ENCODE data around the gene LRP1.
A peak's percentile ranks its signal among the peaks of the same experiment; 100 is the strongest.

LRP1 gene

DNA sequence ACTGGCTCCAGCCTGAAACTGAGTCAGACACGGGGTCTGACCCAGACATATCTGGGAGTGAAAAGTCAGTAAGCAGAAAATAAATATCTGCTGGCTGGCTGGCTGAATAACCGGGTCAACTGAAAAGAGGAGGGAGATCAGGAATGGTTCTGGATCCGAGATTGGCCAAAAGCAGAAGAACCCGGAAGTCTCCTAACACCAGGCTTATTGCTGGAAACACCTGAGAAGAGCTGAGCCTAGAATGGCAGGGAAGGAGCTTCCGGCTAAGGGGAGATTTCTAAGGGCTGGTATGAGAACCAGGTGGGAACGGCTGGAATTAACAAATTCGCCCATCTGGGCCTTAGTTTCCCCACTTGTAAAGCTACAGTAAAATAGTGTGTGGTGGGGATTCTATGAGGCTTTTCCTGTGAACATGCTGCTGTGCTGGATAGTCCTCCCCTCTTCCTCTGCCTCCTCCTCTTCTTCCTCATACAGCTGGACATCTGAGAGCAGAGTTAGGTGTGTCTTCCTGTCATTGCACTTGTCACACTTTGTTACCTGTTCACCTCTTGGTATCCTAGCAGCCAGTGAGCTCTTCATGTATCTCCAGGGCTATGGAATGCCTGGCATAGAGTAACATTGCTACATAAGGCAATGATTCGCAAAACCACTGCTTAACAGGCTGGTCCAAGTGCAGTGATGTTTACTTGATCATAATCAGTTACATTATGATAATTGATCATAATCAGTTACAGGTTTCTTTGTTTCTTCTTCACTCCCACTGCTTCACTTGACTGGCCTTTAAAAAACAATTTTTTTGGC is 99.2 kb downstream of the LRP1 start:
- TF ChIP-seq, protein P1, sequence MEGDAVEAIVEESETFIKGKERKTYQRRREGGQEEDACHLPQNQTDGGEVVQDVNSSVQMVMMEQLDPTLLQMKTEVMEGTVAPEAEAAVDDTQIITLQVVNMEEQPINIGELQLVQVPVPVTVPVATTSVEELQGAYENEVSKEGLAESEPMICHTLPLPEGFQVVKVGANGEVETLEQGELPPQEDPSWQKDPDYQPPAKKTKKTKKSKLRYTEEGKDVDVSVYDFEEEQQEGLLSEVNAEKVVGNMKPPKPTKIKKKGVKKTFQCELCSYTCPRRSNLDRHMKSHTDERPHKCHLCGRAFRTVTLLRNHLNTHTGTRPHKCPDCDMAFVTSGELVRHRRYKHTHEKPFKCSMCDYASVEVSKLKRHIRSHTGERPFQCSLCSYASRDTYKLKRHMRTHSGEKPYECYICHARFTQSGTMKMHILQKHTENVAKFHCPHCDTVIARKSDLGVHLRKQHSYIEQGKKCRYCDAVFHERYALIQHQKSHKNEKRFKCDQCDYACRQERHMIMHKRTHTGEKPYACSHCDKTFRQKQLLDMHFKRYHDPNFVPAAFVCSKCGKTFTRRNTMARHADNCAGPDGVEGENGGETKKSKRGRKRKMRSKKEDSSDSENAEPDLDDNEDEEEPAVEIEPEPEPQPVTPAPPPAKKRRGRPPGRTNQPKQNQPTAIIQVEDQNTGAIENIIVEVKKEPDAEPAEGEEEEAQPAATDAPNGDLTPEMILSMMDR (IDR thresholded peaks at IDR 0.05; ENCODE audit: low read depth, low read length) = no peak
- no peak for DNase-seq (ENCODE audit: extremely low read depth, low read depth)

- DNase-seq (ENCODE audit: extremely low read depth, low read depth) = no peak
- TF ChIP-seq, protein P1 (IDR thresholded peaks at IDR 0.05; ENCODE audit: low read depth, low read length) = no peak
These were observed 100.9 kb downstream of the LRP1 start for GRCh38 chr12:57229046-57229633.

DNA sequence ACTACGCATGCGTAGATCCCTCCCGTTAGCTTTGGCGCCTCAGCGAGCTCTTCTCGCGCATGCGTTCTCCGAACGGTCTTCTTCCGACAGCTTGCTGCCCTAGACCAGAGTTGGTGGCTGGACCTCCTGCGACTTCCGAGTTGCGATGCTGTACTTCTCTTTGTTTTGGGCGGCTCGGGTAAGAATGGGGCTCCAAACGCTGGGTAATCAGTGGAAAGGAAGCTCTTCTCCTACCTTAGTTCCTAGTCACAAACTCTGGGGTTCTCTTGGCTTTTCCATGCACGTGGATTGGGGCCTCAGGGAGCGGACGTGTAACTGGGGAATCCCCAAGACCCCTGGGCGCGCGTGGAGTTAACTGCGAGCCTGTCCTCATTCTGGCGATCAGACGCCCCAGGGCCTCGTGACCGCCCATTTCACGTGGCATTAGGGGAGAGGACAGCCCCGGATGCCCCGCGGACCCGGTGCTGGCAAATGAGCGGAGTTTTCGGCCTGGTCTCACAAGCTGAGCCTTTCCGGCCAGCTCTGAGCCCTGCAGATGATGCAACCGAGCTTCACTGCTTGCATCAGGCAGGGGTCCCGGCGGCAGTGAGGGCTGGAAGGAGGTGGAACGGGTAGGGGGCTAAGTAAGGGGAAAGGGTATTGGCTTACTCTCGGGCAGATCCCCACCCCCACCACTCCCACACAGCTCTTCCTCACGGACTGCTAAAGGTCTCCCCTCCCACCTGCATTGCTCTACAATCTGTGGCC is 101.5 kb downstream of the LRP1 start, which contains the start of gene SHMT2:
SHMT2 (plus strand) TSS at position 78 of the 747 bp plus-strand sequence; CDS start at position 146, 68 bp downstream.
- TF ChIP-seq, protein P1 (IDR thresholded peaks at IDR 0.05; ENCODE audit: low read depth, low read length) = no peak
- peak; percentile 93 for DNase-seq (ENCODE audit: extremely low read depth, low read depth)

- TF ChIP-seq, protein P1 (IDR thresholded peaks at IDR 0.05; ENCODE audit: low read depth, low read length) = no peak
- no peak for DNase-seq (ENCODE audit: extremely low read depth, low read depth)
These were observed 102.3 kb downstream of the LRP1 start for GRCh38 chr12:57230381-57231155.

DNA sequence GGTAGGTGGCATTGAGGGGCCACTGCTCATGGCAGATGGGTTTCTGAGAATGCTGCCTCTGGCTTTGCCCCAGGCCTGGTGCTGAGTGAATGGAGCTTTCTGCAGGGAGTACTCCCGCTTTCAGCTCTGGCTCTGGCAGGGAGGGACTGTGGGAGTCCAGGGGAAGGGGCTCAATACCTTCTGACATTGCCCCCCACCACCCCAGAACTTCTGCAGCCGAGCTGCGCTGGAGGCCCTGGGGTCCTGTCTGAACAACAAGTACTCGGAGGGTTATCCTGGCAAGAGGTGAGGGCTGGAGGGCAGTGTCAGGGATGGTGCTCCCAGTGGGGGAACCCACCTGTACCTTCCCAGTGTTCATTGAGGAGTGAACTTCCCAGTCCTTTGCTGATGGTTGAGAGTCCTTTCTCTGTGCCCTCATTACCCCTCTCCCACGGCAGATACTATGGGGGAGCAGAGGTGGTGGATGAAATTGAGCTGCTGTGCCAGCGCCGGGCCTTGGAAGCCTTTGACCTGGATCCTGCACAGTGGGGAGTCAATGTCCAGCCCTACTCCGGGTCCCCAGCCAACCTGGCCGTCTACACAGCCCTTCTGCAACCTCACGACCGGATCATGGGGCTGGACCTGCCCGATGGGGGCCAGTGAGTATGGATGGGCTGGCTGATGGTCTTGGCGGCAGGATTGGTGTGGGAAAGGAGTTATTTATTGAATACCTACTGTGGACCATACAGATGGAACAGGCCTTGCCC is 103.2 kb downstream of the LRP1 start:
- no peak for DNase-seq (ENCODE audit: extremely low read depth, low read depth)

More for the DNA sequence above, 103.2 kb downstream of the LRP1 start:
- TF ChIP-seq, protein P1 (IDR thresholded peaks at IDR 0.05; ENCODE audit: low read depth, low read length) = no peak

Measured in AG09319 (cell line).